GM18951 (cell line): ENCODE measurements around the gene FBXL14.

Experiments used
- POLR2A ChIP-seq: IDR thresholded peaks from 4 replicates; pipeline ENCODE4 v1.6.1; 2011; ENCODE audit warnings: mild to moderate bottlenecking; ENCODE audit not compliant: insufficient read length, insufficient read depth; ENCODE audit errors: extremely low read depth
- in situ Hi-C: fragments of 300-500 bp; cut with MboI; formaldehyde crosslinking; loops from one replicate; pipeline ENCODE4 v1.12.0; 2022; ENCODE audit warnings: low sequenced_read_pairs, mixed read lengths, inconsistent platforms; ENCODE audit not compliant: unreplicated experiment

FBXL14 gene

GRCh38 chr12:1595690-1596347 lies 1.4 kb upstream of the FBXL14 start:
- in situ Hi-C loops = loop anchor here (25.0 kb wide), 1 partner anchor 1009 kb away; no protein-coding TSS in a partner anchor
- no peak for TF ChIP-seq POLR2A

- in situ Hi-C loops = loop anchor here (25.0 kb wide), 1 partner anchor 1008 kb away; no protein-coding TSS in a partner anchor
- TF ChIP-seq POLR2A = no peak
Measured at GRCh38 chr12:1595026-1595561, 713 bp upstream of the FBXL14 start.

GRCh38 chr12:1594006-1594260 lies 448 bp downstream of the FBXL14 start:
- no peak for TF ChIP-seq POLR2A
- in situ Hi-C loops = loop anchor here (25.0 kb wide), 1 partner anchor 1007 kb away; no protein-coding TSS in a partner anchor

GRCh38 chr12:1593174-1594005 lies 991 bp downstream of the FBXL14 start:
- in situ Hi-C loops = loop anchor here (25.0 kb wide), 1 partner anchor 1006 kb away; no protein-coding TSS in a partner anchor
- TF ChIP-seq POLR2A = no peak

GRCh38 chr12:1592444-1593173 lies 1.8 kb downstream of the FBXL14 start:
- in situ Hi-C loops = loop anchor here (25.0 kb wide), 1 partner anchor 1005 kb away; no protein-coding TSS in a partner anchor
- TF ChIP-seq POLR2A = no peak

GRCh38 chr12:1591543-1591942 lies 2.8 kb downstream of the FBXL14 start:
- in situ Hi-C loops = loop anchor here (25.0 kb wide), 1 partner anchor 1004 kb away; no protein-coding TSS in a partner anchor

GRCh38 chr12:1591034-1591433 lies 3.3 kb downstream of the FBXL14 start:
- in situ Hi-C loops = loop anchor here (25.0 kb wide), 1 partner anchor 1004 kb away; no protein-coding TSS in a partner anchor
- no peak for TF ChIP-seq POLR2A

More at GRCh38 chr12:1591543-1591942, 2.8 kb downstream of the FBXL14 start:
- TF ChIP-seq POLR2A = no peak

GRCh38 chr12:1590221-1590979 lies 4.0 kb downstream of the FBXL14 start:
- in situ Hi-C loops = loop anchor here (25.0 kb wide), 1 partner anchor 1003 kb away; no protein-coding TSS in a partner anchor
- no peak for TF ChIP-seq POLR2A

- no peak for TF ChIP-seq POLR2A
- in situ Hi-C loops = loop anchor here (5.0 to 25.0 kb wide), 3 partner anchors 71 to 1001 kb away; no protein-coding TSS in a partner anchor
Measured at GRCh38 chr12:1588575-1588947, 5.8 kb downstream of the FBXL14 start.

GRCh38 chr12:1587927-1588574 lies 6.3 kb downstream of the FBXL14 start:
- no peak for TF ChIP-seq POLR2A
- in situ Hi-C loops = loop anchor here (5.0 to 25.0 kb wide), 3 partner anchors 71 to 1001 kb away; no protein-coding TSS in a partner anchor

GRCh38 chr12:1584326-1584725 lies 10.1 kb downstream of the FBXL14 start:
- in situ Hi-C loops = loop anchor here (10.0 to 25.0 kb wide), 2 partner anchors 460 to 997 kb away; no protein-coding TSS in a partner anchor
- TF ChIP-seq POLR2A = no peak

GRCh38 chr12:1583421-1584078 lies 10.8 kb downstream of the FBXL14 start:
- in situ Hi-C loops = loop anchor here (10.0 to 25.0 kb wide), 2 partner anchors 459 to 996 kb away; no protein-coding TSS in a partner anchor
- TF ChIP-seq POLR2A = no peak
